ENCODE data around the gene ZDHHC9. TPM values are rescaled to one million over a fixed set of nuclear protein-coding genes. Genes with fewer than 3 reads are reported as not detected.

Gene ZDHHC9
- total RNA-seq, 2 donors from 2014 or later = 27.1 to 40.2 TPM

GRCh38 chrX:129846716-129847115 lies 3.0 kb upstream of the ZDHHC9 start:
- DNase-seq = no peak
- Mint-ChIP-seq H3K9me3 (peaks cover 48% of the 10 kb centered on the region), H3K4me3 (no peak overlapping the region), H3K36me3 (ENCODE audit: low read depth) (peaks cover 3% of the 10 kb centered on the region), H3K27ac (no peak overlapping the region), H3K27me3 (ENCODE audit: insufficient read depth) (peaks cover 10% of the 10 kb centered on the region), H3K4me1 (peaks cover 8% of the 10 kb centered on the region)
- no peaks in the 10 kb centered on the region for H3K36me3 ChIP-seq (ENCODE audit: control insufficient read depth, insufficient read depth, low read length)
- H3K27ac ChIP-seq (ENCODE audit: low read depth, low read length) = no peak overlapping the region
- no peak for TF ChIP-seq CTCF (conservative IDR thresholded peaks at IDR 0.05)
- H3K4me3 ChIP-seq (ENCODE audit: low read length) = no peak overlapping the region
- 100% methylated on average over 1 of the region's 2 CpGs; no CpG with 5 or more reads in 1 of the 2 experiments for WGBS, 2 experiments (ENCODE audit: insufficient coverage in 1 of 2, insufficient read length in 1 of 2)
- no peaks in the 10 kb centered on the region for H3K27me3 ChIP-seq (ENCODE audit: control insufficient read depth, insufficient read depth, low read length, poor library complexity, severe bottlenecking)
- no peak overlapping the region for H3K9ac ChIP-seq (ENCODE audit: extremely low read depth, low read length, poor library complexity, severe bottlenecking)
- no peaks in the 10 kb centered on the region for H3K4me1 ChIP-seq (ENCODE audit: control insufficient read depth, insufficient read depth, low read length)
- no peaks in the 10 kb centered on the region for H3K9me3 ChIP-seq (ENCODE audit: control insufficient read depth, low read length)

DNA sequence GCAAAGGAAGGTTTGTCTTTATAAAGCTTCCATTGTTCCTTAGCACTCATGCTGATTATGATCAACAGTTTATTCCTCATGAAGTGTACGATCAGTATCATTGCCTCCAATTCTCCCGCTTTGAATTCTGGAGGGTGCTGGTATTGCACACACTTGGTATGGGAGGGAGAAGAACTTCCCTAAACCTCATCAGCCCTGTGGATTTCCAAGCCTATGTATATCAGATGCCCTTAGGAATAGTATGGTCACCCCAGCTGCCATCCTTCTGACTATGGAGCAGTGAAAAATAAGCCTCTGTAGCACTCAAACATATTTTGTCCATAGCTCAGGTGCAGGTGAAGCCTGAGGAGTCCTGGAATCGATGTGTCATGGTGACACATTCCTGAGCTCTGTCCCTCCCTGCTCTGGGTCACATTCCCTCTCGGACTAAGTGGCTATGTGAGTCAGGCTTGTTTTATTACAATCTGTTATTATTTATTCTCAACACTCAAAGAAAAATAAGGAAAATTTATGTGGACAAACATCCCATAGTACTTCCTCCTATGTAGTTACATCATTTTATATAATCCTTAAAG lies 2.0 kb upstream of the ZDHHC9 start:
- Histone ChIP-seq H3K27ac (ENCODE audit: low read depth, low read length) (no peak overlapping the region), H3K4me3 (ENCODE audit: low read length) (no peak overlapping the region), H3K36me3 (ENCODE audit: control insufficient read depth, insufficient read depth, low read length) (no peaks in the 10 kb centered on the region), H3K9me3 (ENCODE audit: control insufficient read depth, low read length) (no peaks in the 10 kb centered on the region), H3K4me1 (ENCODE audit: control insufficient read depth, insufficient read depth, low read length) (no peaks in the 10 kb centered on the region), H3K27me3 (ENCODE audit: control insufficient read depth, insufficient read depth, low read length, poor library complexity, severe bottlenecking) (no peaks in the 10 kb centered on the region), H3K9ac (ENCODE audit: extremely low read depth, low read length, poor library complexity, severe bottlenecking) (no peak overlapping the region)
- DNase-seq = no peak
- WGBS, 2 experiments (ENCODE audit: insufficient coverage in 1 of 2, insufficient read length in 1 of 2) = 90% methylated on average over 3 of the region's 4 CpGs; no CpG with 5 or more reads in 1 of the 2 experiments
- no peak for TF ChIP-seq CTCF (conservative IDR thresholded peaks at IDR 0.05)
- Mint-ChIP-seq H3K9me3 (peaks cover 52% of the 10 kb centered on the region), H3K4me1 (peaks cover 11% of the 10 kb centered on the region), H3K27me3 (ENCODE audit: insufficient read depth) (peaks cover 10% of the 10 kb centered on the region), H3K4me3 (no peak overlapping the region), H3K27ac (no peak overlapping the region), H3K36me3 (ENCODE audit: low read depth) (peaks cover 12% of the 10 kb centered on the region)

DNA sequence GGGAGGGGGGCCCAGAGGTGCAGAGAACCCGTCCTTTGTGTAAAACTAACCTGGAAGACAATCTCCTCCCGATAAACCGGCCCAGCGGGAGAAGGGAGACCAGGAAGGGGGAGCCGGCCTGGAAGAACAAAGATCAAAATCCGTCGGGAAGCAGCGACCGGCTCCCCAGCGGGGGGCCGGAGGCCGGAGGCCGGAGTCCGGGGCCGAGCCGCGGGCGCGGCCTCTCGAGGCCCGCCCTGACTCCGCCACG lies 552 bp downstream of the ZDHHC9 start:
- peaks cover 17% of the 10 kb centered on the region for H3K36me3 Mint-ChIP-seq (ENCODE audit: low read depth)
- TF ChIP-seq CTCF (conservative IDR thresholded peaks at IDR 0.05) = no peak
- WGBS, 2 experiments (ENCODE audit: insufficient coverage in 1 of 2, insufficient read length in 1 of 2) = 0% methylated on average over 23 of the region's 23 CpGs; no CpG with 5 or more reads in 1 of the 2 experiments
- no peak for DNase-seq
- peak overlapping the region; percentile 91 for H3K27ac Mint-ChIP-seq
- Histone ChIP-seq H3K27me3 (ENCODE audit: control insufficient read depth, insufficient read depth, low read length, poor library complexity, severe bottlenecking) (no peaks in the 10 kb centered on the region), H3K4me3 (ENCODE audit: low read length) (peak overlapping the region; percentile 87), H3K27ac (ENCODE audit: low read depth, low read length) (no peak overlapping the region), H3K9me3 (ENCODE audit: control insufficient read depth, low read length) (no peaks in the 10 kb centered on the region), H3K36me3 (ENCODE audit: control insufficient read depth, insufficient read depth, low read length) (peaks cover 2% of the 10 kb centered on the region), H3K9ac (ENCODE audit: extremely low read depth, low read length, poor library complexity, severe bottlenecking) (peak overlapping the region; percentile 67), H3K4me1 (ENCODE audit: control insufficient read depth, insufficient read depth, low read length) (no peaks in the 10 kb centered on the region)
- peak overlapping the region; percentile 80 for H3K4me3 Mint-ChIP-seq
- peaks cover 7% of the 10 kb centered on the region for H3K27me3 Mint-ChIP-seq (ENCODE audit: insufficient read depth)
- H3K4me1 Mint-ChIP-seq = peaks cover 16% of the 10 kb centered on the region
- peaks cover 48% of the 10 kb centered on the region for H3K9me3 Mint-ChIP-seq
